Activated T-cell treated with anti-CD3 and anti-CD28 coated beads, Interleukin-2, amount 50 U/mL, for 4 hours (primary cell): ENCODE data around the gene CHAC1. TPM values are rescaled to one million over a fixed set of nuclear protein-coding genes. Genes with fewer than 3 reads are reported as not detected.

Source experiments
- ATAC-seq, 2 donors: fragments of 200-7000 bp; cut with Tn5 transposase; one replicate each; pipeline ENCODE4 v1.10.0; 2021
- DNase-seq: peaks from one replicate; pipeline ENCODE4 v3.0.0-alpha.2; 2020
- H3K27me3 Mint-ChIP-seq: one replicate; pipeline ENCODE4 v1.8.0; 2021; ENCODE audit warnings: low read depth, mixed read lengths
- H3K36me3 Mint-ChIP-seq: one replicate; pipeline ENCODE4 v1.8.0; 2022; ENCODE audit warnings: mixed read lengths; ENCODE audit not compliant: insufficient read depth
- H3K4me1 Mint-ChIP-seq: one replicate; pipeline ENCODE4 v1.8.0; 2021; ENCODE audit warnings: low read depth, mixed read lengths
- H3K4me3 Mint-ChIP-seq: one replicate; pipeline ENCODE4 v1.8.0; 2021; ENCODE audit warnings: mild to moderate bottlenecking, moderate library complexity, mixed read lengths
- H3K9me3 Mint-ChIP-seq: one replicate; pipeline ENCODE4 v1.8.0; 2021; ENCODE audit warnings: mixed read lengths
- total RNA-seq, 3 donors: library from RNA; stranded (reverse); gene quantifications; one replicate each; pipeline ENCODE4 v1.2.1, GENCODE V29; 2021

The CHAC1 gene
- total RNA-seq, 3 donors from 2014 or later = 12.0 to 31.3 (median 20.8) TPM

- Mint-ChIP-seq H3K27me3 (peaks cover 70% of the 10 kb centered on the region), H3K4me3 (peak within 1 kb of the TSS; percentile 71), H3K9me3 (no peaks in the 10 kb centered on the region), H3K36me3 (no peaks in the 10 kb centered on the region), H3K4me1 (peaks cover 41% of the 10 kb centered on the region)
- peak; percentile 51 to 55 for ATAC-seq
- DNase-seq = peak; percentile 33
Observed at GRCh38 chr15:40928821-40929659, 24.2 kb upstream of the CHAC1 start, which contains the start of gene DLL4. TSS of gene DLL4 (plus strand) at chr15:40929340. CDS start at chr15:40929669, 329 bp downstream.

GRCh38 chr15:40929660-40930429, 23.4 kb upstream of the CHAC1 start:
- H3K4me3 Mint-ChIP-seq = peak overlapping the region; percentile 71
- H3K4me1 Mint-ChIP-seq = peaks cover 41% of the 10 kb centered on the region
- H3K9me3 Mint-ChIP-seq = no peaks in the 10 kb centered on the region
- H3K27me3 Mint-ChIP-seq = peaks cover 70% of the 10 kb centered on the region
- DNase-seq (no peak), ATAC-seq (peak in 1 of 2 donors; percentile 3)
- no peaks in the 10 kb centered on the region for H3K36me3 Mint-ChIP-seq

- Mint-ChIP-seq H3K27me3 (peaks cover 62% of the 10 kb centered on the region), H3K9me3 (no peaks in the 10 kb centered on the region), H3K4me3 (peak overlapping the region; percentile 71), H3K4me1 (peaks cover 41% of the 10 kb centered on the region), H3K36me3 (no peaks in the 10 kb centered on the region)
- peak; percentile 53 for DNase-seq
- peak in 1 of 2 donors; percentile 16 for ATAC-seq
Observed at GRCh38 chr15:40930430-40931299, 22.6 kb upstream of the CHAC1 start.

GRCh38 chr15:40931300-40932142, 21.8 kb upstream of the CHAC1 start:
- ATAC-seq (no peak), DNase-seq (no peak)
- H3K4me3 Mint-ChIP-seq = peak overlapping the region; percentile 24
- H3K9me3 Mint-ChIP-seq = no peaks in the 10 kb centered on the region
- peaks cover 37% of the 10 kb centered on the region for H3K4me1 Mint-ChIP-seq
- H3K27me3 Mint-ChIP-seq = peaks cover 55% of the 10 kb centered on the region
- H3K36me3 Mint-ChIP-seq = no peaks in the 10 kb centered on the region

GRCh38 chr15:40932156-40932555, 21.1 kb upstream of the CHAC1 start:
- Mint-ChIP-seq H3K4me1 (peaks cover 31% of the 10 kb centered on the region), H3K27me3 (peaks cover 48% of the 10 kb centered on the region), H3K4me3 (no peak overlapping the region), H3K9me3 (no peaks in the 10 kb centered on the region), H3K36me3 (no peaks in the 10 kb centered on the region)
- DNase-seq (no peak), ATAC-seq (no peak)

- ATAC-seq (no peak), DNase-seq (no peak)
- Mint-ChIP-seq H3K4me3 (no peak overlapping the region), H3K27me3 (peaks cover 45% of the 10 kb centered on the region), H3K4me1 (peaks cover 29% of the 10 kb centered on the region), H3K36me3 (no peaks in the 10 kb centered on the region), H3K9me3 (no peaks in the 10 kb centered on the region)
Observed at GRCh38 chr15:40932649-40933516, 20.4 kb upstream of the CHAC1 start.

GRCh38 chr15:40933517-40933902, 19.8 kb upstream of the CHAC1 start:
- H3K9me3 Mint-ChIP-seq = no peaks in the 10 kb centered on the region
- no peak for DNase-seq
- no peaks in the 10 kb centered on the region for H3K36me3 Mint-ChIP-seq
- peaks cover 25% of the 10 kb centered on the region for H3K4me1 Mint-ChIP-seq
- ATAC-seq = no peak
- peaks cover 41% of the 10 kb centered on the region for H3K27me3 Mint-ChIP-seq
- no peak overlapping the region for H3K4me3 Mint-ChIP-seq

GRCh38 chr15:40934457-40934856, 18.8 kb upstream of the CHAC1 start:
- Mint-ChIP-seq H3K27me3 (peaks cover 34% of the 10 kb centered on the region), H3K9me3 (no peaks in the 10 kb centered on the region), H3K4me3 (no peak overlapping the region), H3K4me1 (peaks cover 20% of the 10 kb centered on the region), H3K36me3 (no peaks in the 10 kb centered on the region)
- no peak for DNase-seq
- no peak for ATAC-seq

- no peak for DNase-seq
- peaks cover 18% of the 10 kb centered on the region for H3K4me1 Mint-ChIP-seq
- peaks cover 18% of the 10 kb centered on the region for H3K27me3 Mint-ChIP-seq
- no peaks in the 10 kb centered on the region for H3K36me3 Mint-ChIP-seq
- no peak overlapping the region for H3K4me3 Mint-ChIP-seq
- H3K9me3 Mint-ChIP-seq = no peaks in the 10 kb centered on the region
- ATAC-seq = no peak
Observed at GRCh38 chr15:40936234-40936708, 17.0 kb upstream of the CHAC1 start.

GRCh38 chr15:40936709-40937666, 16.3 kb upstream of the CHAC1 start:
- Mint-ChIP-seq H3K9me3 (no peaks in the 10 kb centered on the region), H3K36me3 (no peaks in the 10 kb centered on the region), H3K27me3 (peaks cover 11% of the 10 kb centered on the region), H3K4me3 (no peak overlapping the region), H3K4me1 (peaks cover 16% of the 10 kb centered on the region)
- no peak for DNase-seq
- ATAC-seq = no peak

- H3K4me1 Mint-ChIP-seq = peaks cover 23% of the 10 kb centered on the region
- no peak overlapping the region for H3K4me3 Mint-ChIP-seq
- DNase-seq (no peak), ATAC-seq (no peak)
- H3K9me3 Mint-ChIP-seq = no peaks in the 10 kb centered on the region
- peaks cover 5% of the 10 kb centered on the region for H3K27me3 Mint-ChIP-seq
- H3K36me3 Mint-ChIP-seq = no peaks in the 10 kb centered on the region
Observed at GRCh38 chr15:40937762-40938535, 15.3 kb upstream of the CHAC1 start.
